Stimulated activated naive CD8-positive, alpha-beta T cell treated with anti-CD3 and anti-CD28 coated beads, Interleukin-15, Interleukin-2, amounts not matched to agents 100 ng/mL and 50 ng/mL, for 24 hours (primary cell): ENCODE results near the gene CCNO.

Experiments
- H3K27ac Mint-ChIP-seq: one replicate; pipeline ENCODE4 v1.8.0; 2021; ENCODE audit warnings: mild to moderate bottlenecking, mixed read lengths
- H3K27me3 Mint-ChIP-seq: one replicate; pipeline ENCODE4 v1.8.0; 2021; ENCODE audit warnings: mixed read lengths
- H3K36me3 Mint-ChIP-seq: one replicate; pipeline ENCODE4 v1.8.0; 2021; ENCODE audit warnings: low read depth, mixed read lengths
- H3K4me1 Mint-ChIP-seq: one replicate; pipeline ENCODE4 v1.8.0; 2021; ENCODE audit warnings: low read depth, mixed read lengths
- H3K4me3 Mint-ChIP-seq: one replicate; pipeline ENCODE4 v1.8.0; 2021; ENCODE audit warnings: mild to moderate bottlenecking, mixed read lengths
- H3K9me3 Mint-ChIP-seq: one replicate; pipeline ENCODE4 v1.8.0; 2021; ENCODE audit warnings: mixed read lengths

CCNO gene

GRCh38 chr5:55227664-55228430, 5.6 kb downstream of the CCNO start:
- no peaks in the 10 kb centered on the region for H3K36me3 Mint-ChIP-seq
- H3K27me3 Mint-ChIP-seq, result peaks cover 88% of the 10 kb centered on the region
- H3K4me3 Mint-ChIP-seq, result peak overlapping the region; percentile 76
- H3K9me3 Mint-ChIP-seq, result no peaks in the 10 kb centered on the region
- peak overlapping the region; percentile 78 for H3K27ac Mint-ChIP-seq
- peaks cover 35% of the 10 kb centered on the region for H3K4me1 Mint-ChIP-seq

DNA sequence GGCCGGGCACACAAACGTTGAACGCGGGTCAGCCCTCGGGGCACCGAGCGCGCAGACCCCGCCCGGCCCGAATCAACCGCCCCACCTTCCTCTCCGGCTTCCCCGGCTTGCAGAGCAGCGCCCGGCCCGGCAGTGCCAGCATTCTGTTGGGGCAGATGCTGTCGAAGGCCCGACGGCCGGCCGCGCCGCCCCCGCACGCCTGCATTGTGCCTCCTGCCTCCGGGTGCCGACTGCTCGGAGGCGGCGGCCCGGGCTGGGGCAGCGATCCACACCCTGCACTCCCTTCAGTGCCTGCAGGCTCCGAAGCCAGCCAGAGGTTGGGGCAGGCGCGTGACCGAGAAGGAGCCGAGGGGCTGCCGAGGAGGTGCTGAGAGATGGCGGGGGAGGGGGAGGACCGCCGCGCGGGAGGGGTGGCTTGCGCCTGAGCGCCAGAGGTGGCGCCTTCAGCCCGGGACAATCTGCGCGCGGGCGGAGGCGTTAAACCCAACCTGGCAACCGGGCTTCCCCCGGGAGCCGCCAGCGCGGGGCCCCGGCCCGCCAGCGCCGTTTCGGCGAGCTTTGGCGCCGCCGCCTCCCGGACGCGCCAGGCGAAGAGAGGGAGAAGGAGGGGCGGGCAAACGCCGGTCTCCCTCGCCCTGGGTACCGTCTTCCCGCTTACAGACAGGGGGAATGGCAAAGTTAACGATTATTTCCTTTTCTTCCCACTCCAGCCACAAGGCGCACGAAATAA, 6.3 kb downstream of the CCNO start, which contains the start of gene MCIDAS:
Gene MCIDAS, minus strand, starts transcription at position 382 of the 730 bp plus-strand sequence. Its CDS starts 177 bp downstream, at position 205.
- H3K4me1 Mint-ChIP-seq, result peaks cover 33% of the 10 kb centered on the region
- H3K4me3 Mint-ChIP-seq, result peak within 1 kb of the TSS; percentile 76
- no peaks in the 10 kb centered on the region for H3K36me3 Mint-ChIP-seq
- peak within 1 kb of the TSS; percentile 78 for H3K27ac Mint-ChIP-seq
- H3K9me3 Mint-ChIP-seq, result no peaks in the 10 kb centered on the region
- peaks cover 89% of the 10 kb centered on the region for H3K27me3 Mint-ChIP-seq

GRCh38 chr5:55226027-55226933, 7.1 kb downstream of the CCNO start:
- peaks cover 26% of the 10 kb centered on the region for H3K4me1 Mint-ChIP-seq
- peak overlapping the region; percentile 62 for H3K4me3 Mint-ChIP-seq
- H3K36me3 Mint-ChIP-seq, result no peaks in the 10 kb centered on the region
- H3K9me3 Mint-ChIP-seq, result no peaks in the 10 kb centered on the region
- H3K27ac Mint-ChIP-seq, result no peak overlapping the region
- H3K27me3 Mint-ChIP-seq, result peaks cover 88% of the 10 kb centered on the region

DNA sequence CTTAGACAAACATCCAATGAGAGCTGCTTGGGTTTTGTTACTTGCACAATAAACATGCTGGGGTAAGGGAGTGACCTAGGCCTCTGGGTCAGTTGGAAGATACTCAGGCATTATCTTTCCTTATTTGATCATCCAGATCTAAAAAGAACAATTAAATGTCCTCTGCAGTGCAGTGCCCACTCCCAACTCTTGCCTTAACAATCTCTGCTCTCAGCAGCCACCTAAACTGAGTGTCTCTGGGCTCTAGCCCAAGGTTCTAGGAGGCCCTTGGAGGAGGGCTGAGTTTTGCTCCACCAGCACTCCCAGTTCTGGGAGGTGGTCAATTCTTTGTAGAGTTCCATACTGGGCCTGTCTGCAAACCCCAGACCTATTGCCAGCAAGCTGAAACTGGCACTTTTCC, 8.1 kb downstream of the CCNO start:
- no peak overlapping the region for H3K27ac Mint-ChIP-seq
- peaks cover 28% of the 10 kb centered on the region for H3K4me1 Mint-ChIP-seq
- no peaks in the 10 kb centered on the region for H3K36me3 Mint-ChIP-seq
- peaks cover 88% of the 10 kb centered on the region for H3K27me3 Mint-ChIP-seq
- H3K9me3 Mint-ChIP-seq, result no peaks in the 10 kb centered on the region
- H3K4me3 Mint-ChIP-seq, result no peak overlapping the region

DNA sequence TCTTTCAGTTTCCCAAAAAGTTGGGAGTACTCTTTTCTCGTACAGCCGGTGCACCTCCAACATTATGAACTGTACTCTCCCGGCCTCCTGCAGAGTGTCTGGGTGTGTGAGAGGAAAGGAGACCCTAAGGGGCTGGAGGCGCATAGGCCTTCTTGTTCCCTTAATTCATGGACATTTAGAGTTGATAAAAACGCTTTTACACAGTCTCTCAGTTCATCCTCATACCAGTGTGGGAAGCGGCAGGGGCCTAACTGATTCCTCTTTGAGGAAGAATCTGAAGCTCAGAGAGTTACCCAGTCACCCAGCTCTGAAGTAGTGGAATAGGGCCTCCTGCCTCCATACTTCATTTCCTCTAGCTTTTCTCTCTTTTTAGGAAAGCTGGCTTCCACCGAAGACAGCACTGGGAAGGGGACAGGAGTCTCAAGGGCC, 9.6 kb downstream of the CCNO start:
- no peaks in the 10 kb centered on the region for H3K9me3 Mint-ChIP-seq
- peak overlapping the region; percentile 7 for H3K4me3 Mint-ChIP-seq
- H3K27ac Mint-ChIP-seq, result no peak overlapping the region
- peaks cover 31% of the 10 kb centered on the region for H3K4me1 Mint-ChIP-seq
- H3K27me3 Mint-ChIP-seq, result peaks cover 88% of the 10 kb centered on the region
- H3K36me3 Mint-ChIP-seq, result no peaks in the 10 kb centered on the region

- H3K27ac Mint-ChIP-seq, result no peak overlapping the region
- no peaks in the 10 kb centered on the region for H3K9me3 Mint-ChIP-seq
- no peaks in the 10 kb centered on the region for H3K36me3 Mint-ChIP-seq
- peaks cover 31% of the 10 kb centered on the region for H3K4me1 Mint-ChIP-seq
- peaks cover 88% of the 10 kb centered on the region for H3K27me3 Mint-ChIP-seq
- peak overlapping the region; percentile 28 for H3K4me3 Mint-ChIP-seq
These were observed 10.2 kb downstream of the CCNO start for GRCh38 chr5:55222985-55223811.

- H3K27me3 Mint-ChIP-seq, result peaks cover 86% of the 10 kb centered on the region
- H3K36me3 Mint-ChIP-seq, result no peaks in the 10 kb centered on the region
- H3K9me3 Mint-ChIP-seq, result no peaks in the 10 kb centered on the region
- peak overlapping the region; percentile 28 for H3K4me3 Mint-ChIP-seq
- peaks cover 23% of the 10 kb centered on the region for H3K4me1 Mint-ChIP-seq
- H3K27ac Mint-ChIP-seq, result no peak overlapping the region
These were observed 11.1 kb downstream of the CCNO start for GRCh38 chr5:55222092-55222984.

GRCh38 chr5:55220433-55221185, 12.8 kb downstream of the CCNO start:
- Mint-ChIP-seq H3K27me3 (peaks cover 84% of the 10 kb centered on the region), H3K4me1 (peaks cover 23% of the 10 kb centered on the region), H3K36me3 (no peaks in the 10 kb centered on the region), H3K9me3 (no peaks in the 10 kb centered on the region), H3K27ac (no peak overlapping the region), H3K4me3 (peak overlapping the region; percentile 69)

DNA sequence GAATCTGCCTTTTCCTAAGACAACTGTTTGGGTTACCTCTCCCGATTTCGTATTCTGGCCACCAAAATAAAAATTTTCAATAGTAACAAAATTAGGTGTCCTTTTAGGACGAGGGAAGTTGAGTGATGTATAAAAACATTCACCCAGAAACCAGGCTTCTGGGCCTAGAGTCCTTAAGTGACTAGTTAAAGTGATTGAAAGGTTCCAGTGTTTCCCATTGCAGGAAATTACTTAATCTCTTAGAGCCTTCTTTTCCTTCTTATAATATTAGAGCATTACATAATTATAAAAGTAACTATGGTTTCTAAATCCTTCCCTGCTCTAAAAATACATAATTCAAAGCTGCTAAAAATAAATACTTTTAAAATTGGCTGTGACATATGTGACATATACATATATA, 13.6 kb downstream of the CCNO start:
- no peaks in the 10 kb centered on the region for H3K9me3 Mint-ChIP-seq
- H3K4me1 Mint-ChIP-seq, result peaks cover 23% of the 10 kb centered on the region
- H3K27me3 Mint-ChIP-seq, result peaks cover 76% of the 10 kb centered on the region
- no peak overlapping the region for H3K27ac Mint-ChIP-seq
- no peak overlapping the region for H3K4me3 Mint-ChIP-seq
- H3K36me3 Mint-ChIP-seq, result no peaks in the 10 kb centered on the region

GRCh38 chr5:55218967-55219366, 14.4 kb downstream of the CCNO start:
- no peak overlapping the region for H3K27ac Mint-ChIP-seq
- H3K4me1 Mint-ChIP-seq, result peaks cover 23% of the 10 kb centered on the region
- H3K27me3 Mint-ChIP-seq, result peaks cover 68% of the 10 kb centered on the region
- H3K9me3 Mint-ChIP-seq, result no peaks in the 10 kb centered on the region
- no peak overlapping the region for H3K4me3 Mint-ChIP-seq
- H3K36me3 Mint-ChIP-seq, result no peaks in the 10 kb centered on the region

GRCh38 chr5:55211184-55211874, 22.1 kb downstream of the CCNO start:
- Mint-ChIP-seq H3K27me3 (peaks cover 29% of the 10 kb centered on the region), H3K4me1 (no peaks in the 10 kb centered on the region), H3K4me3 (no peak overlapping the region), H3K36me3 (no peaks in the 10 kb centered on the region), H3K9me3 (no peaks in the 10 kb centered on the region), H3K27ac (no peak overlapping the region)

GRCh38 chr5:55205001-55205400, 28.4 kb downstream of the CCNO start:
- H3K4me3 Mint-ChIP-seq, result no peak overlapping the region
- H3K27me3 Mint-ChIP-seq, result peaks cover 65% of the 10 kb centered on the region
- H3K36me3 Mint-ChIP-seq, result no peaks in the 10 kb centered on the region
- H3K4me1 Mint-ChIP-seq, result no peaks in the 10 kb centered on the region
- H3K27ac Mint-ChIP-seq, result no peak overlapping the region
- H3K9me3 Mint-ChIP-seq, result no peaks in the 10 kb centered on the region
